AG08396 (cell line): Measurements from ENCODE around the gene NLN.
A peak's percentile ranks its signal among the peaks of the same experiment; 100 is the strongest.
"Not testable (repeated sequence)": the region's sequence is repeated elsewhere in the genome, so short reads cannot be mapped to it uniquely, and the experiment has no call there.

Experiments
- DNase-seq: peaks from one replicate; pipeline ENCODE4 v3.0.0; 2012; ENCODE audit warnings: low spot score, mixed read lengths

The NLN gene

GRCh38 chr5:65732046-65732445 lies 10.0 kb downstream of the NLN start:
- not testable (repeated sequence) for DNase-seq

DNA sequence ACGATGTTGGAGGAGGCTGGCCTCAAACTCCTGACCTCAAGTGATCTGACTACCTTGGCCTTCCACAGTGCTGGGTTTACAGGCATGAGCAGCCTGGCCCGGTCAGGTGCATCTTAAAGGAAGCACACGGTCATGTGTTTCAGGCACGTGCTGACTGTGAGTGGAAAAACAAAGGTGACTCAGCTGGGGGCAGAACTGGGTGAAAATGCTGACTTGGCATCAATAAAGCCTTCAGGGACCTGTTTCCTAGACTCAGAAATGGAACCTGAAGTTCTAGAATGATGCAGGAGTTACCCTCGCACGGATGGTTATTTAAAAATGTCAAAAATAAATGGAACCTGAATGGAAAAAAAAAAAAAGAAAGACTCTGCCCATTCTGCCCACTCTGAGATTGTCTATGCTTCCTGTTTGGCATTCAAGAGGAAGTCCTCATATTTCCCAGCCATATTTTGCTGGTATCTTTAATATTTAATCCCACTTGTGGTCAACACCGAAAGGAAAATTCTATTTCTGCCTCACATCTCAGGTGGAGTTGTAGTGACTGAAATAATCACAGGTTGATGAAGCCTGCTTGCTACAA lies 12.3 kb downstream of the NLN start:
- DNase-seq, result not testable (repeated sequence)

- DNase-seq, result no peak
These were observed 12.9 kb downstream of the NLN start for GRCh38 chr5:65734921-65735320.

DNA sequence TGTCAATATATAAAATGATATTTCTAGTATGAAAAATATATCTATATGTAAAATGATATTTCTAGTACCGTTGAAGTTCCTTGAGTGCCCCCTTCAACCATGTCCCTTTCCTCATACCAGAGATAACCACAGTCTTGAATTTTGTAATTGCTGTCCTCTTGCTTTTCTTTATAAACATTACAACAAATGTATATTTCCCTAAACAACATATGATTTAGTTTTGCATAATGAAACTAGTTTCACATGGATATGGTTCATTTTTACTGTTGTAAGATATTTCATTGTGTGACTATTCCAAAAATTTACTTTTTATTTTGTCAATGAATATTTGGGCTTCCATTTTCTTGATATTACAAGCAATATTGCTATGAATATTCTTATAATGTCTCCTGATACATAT lies 14.0 kb downstream of the NLN start:
- DNase-seq, result no peak

- DNase-seq, result no peak
These were observed 15.8 kb downstream of the NLN start for GRCh38 chr5:65737842-65738241.

DNA sequence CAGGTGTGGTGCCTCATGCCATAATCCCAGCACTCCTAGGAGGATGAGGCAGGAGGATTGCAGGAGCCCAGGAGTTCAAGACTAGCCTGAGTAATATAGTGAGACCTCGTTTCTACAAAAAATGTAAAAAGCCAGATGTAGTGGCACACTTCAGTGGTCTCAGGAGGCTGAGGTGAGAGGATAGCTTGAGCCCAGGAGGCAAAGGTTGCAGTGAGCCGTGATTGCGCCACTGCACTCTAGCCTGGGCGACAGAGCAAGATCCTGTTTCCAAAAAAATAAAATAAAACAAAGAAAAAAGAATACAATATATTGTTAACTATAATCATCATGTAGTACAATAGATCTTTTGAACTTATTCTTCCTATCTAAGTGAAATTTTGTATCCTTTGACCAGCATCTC lies 16.3 kb downstream of the NLN start:
- DNase-seq, result no peak

- DNase-seq, result no peak
These were observed 17.2 kb downstream of the NLN start for GRCh38 chr5:65739162-65739561.

GRCh38 chr5:65742565-65743231 lies 20.7 kb downstream of the NLN start:
- peak; percentile 58 for DNase-seq

- no peak for DNase-seq
These were observed 27.3 kb downstream of the NLN start for GRCh38 chr5:65749221-65749844.

DNA sequence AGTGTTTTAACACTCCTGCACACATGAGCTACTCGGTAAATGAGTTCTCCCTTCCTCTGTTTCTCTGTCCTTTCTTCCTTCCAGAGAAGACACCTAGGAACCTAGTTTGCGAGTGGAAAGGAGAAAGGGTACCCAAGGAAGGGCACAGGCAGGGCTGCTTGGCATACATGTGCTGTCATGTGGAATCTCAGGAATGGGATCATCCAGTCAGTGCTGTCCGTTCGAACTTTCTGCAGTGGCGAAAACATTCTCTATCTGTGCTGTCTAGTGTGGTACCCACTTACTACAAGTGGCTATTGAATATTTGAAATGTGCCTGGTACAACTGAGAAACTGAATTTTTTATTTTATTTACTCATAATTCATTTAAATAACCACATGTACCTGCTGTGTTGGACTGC lies 28.0 kb downstream of the NLN start:
- no peak for DNase-seq

- DNase-seq, result no peak
These were observed 28.9 kb downstream of the NLN start for GRCh38 chr5:65750938-65751337.

DNA sequence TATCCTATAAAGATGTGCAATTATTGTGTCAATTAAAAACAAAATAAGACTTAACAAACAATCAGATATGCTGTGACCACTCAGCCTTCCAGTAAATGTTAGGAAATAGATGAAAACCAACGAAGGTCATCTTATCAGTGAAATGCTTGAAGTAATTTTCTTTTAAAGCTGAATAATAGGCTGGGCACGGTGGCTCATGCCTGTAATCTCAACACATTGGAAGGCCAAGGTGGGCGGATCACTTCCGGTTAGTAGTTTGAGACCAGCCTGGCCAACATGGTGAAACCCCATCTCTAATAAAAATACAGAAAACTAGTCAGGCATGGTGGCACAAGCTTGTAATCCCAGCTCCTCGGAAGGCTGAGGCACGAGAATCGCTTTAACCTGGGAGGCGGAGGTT lies 31.2 kb downstream of the NLN start:
- DNase-seq, result no peak

DNA sequence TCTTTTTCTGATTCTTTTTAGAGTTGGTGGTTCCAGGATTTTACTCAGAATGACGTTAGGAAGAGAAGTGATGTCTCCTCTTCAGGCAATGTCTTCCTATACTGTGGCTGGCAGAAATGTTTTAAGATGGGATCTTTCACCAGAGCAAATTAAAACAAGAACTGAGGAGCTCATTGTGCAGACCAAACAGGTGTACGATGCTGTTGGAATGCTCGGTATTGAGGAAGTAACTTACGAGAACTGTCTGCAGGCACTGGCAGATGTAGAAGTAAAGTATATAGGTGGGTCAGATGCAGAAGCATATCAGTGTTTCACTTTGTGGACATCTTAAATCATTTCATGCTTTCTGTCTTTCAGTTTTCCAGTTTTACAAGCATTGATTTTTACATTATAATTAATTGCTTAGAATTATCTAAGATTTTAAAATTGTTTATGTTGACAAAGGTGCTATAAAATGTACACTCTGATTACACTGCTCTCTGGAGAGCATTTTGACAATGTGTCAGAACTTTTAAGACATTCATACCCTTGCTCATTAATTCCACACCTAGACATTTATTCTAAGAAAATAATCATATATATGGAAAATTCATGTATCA lies 36.6 kb downstream of the NLN start:
- DNase-seq, result no peak

GRCh38 chr5:65760504-65761275 lies 38.7 kb downstream of the NLN start:
- no peak for DNase-seq

GRCh38 chr5:65762234-65762633 lies 40.2 kb downstream of the NLN start:
- DNase-seq, result no peak

DNA sequence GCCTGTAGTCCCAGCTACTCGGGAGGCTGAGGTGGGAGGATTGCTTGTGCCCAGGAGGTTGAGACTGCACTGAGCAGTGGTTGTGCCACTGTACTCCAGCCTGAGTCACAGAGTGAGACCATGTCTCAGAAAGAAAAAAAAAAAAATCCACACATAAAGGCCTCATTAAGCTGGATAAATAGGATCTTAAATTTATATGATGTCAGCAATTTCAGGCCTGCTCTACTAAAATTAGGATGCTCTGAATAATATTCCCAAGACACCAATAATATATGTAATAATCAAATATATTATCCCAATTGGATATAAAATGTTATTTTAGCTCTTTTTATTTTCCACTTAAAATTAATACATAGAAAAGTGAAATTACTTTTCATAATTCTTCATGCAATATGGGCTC lies 43.6 kb downstream of the NLN start:
- no peak for DNase-seq

GRCh38 chr5:65766175-65766574 lies 44.2 kb downstream of the NLN start:
- no peak for DNase-seq

GRCh38 chr5:65766781-65767180 lies 44.8 kb downstream of the NLN start:
- no peak for DNase-seq

DNA sequence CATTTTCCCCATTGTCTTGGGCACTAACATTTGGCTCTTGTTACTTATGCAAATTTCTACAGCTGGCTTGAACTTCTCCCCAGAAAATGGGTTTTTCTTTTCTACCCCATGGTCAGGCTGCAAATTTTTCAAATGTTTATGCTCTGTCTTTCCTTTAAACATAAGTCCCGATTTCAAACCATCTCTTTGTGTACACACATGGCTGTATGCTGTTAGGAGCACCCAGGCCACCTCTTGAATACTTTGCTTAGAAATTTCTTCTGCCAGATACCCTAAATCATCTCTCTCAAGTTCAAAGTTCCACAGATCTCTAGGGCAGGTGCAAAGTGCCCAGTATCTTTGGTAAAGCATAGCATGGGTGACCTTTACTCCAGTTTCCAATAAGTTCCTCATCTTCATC lies 45.6 kb downstream of the NLN start:
- DNase-seq, result no peak

GRCh38 chr5:65768723-65769346 lies 46.8 kb downstream of the NLN start:
- no peak for DNase-seq

DNA sequence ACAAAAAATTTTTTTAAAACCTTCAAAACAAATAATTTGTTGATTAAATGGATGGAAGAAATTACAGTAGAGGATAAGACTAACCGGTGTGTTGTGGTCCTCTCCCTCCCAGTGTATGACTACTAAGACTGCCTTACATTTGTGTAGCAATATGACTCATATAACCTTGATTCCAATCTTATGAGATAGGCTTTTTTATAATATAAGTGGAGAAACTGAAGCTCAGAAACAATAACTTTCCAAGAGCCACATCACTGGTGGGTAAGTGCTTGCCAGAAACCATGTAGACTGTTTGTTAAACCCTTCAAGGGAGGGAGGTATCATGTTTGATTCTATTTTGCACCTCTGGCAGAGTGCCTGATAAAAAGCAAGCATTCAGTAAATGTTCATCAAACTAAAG lies 47.5 kb downstream of the NLN start:
- DNase-seq, result peak; percentile 52

- no peak for DNase-seq
These were observed 49.3 kb downstream of the NLN start for GRCh38 chr5:65771266-65771665.
